BJ (cell line): ENCODE data around the gene NTSR1. TPM values are rescaled to one million over a fixed set of nuclear protein-coding genes. Genes with fewer than 3 reads are reported as not detected.

ENCODE experiments used
- CTCF ChIA-PET: fragments of 350-600 bp; formaldehyde crosslinking; extraction: SDS; loops from one replicate; lab custom pipeline; 2021; ENCODE audit warnings: antibody characterized with exemption, inconsistent platforms; lab: Yijun Ruan, JAX
- POLR2A ChIA-PET: fragments of 300-600 bp; sonication (Branson Sonifier 250); formaldehyde crosslinking; extraction: SDS; loops from one replicate; lab custom pipeline; 2021; ENCODE audit warnings: antibody characterized with exemption; lab: Charles Lee
- DNase-seq: peaks from one replicate; pipeline ENCODE4 v3.0.0-alpha.2; 2011; ENCODE audit warnings: low read depth
- H3K27me3 ChIP-seq: 2 replicates; pipeline ENCODE4 v1.6.0; 2011; ENCODE audit warnings: low read length; ENCODE audit not compliant: control insufficient read depth, insufficient read depth
- H3K36me3 ChIP-seq: 2 replicates; pipeline ENCODE4 v1.5.1; 2011; ENCODE audit warnings: low read length; ENCODE audit not compliant: control insufficient read depth, insufficient read depth
- H3K4me3 ChIP-seq: 2 replicates; pipeline ENCODE4 v1.5.1; 2011; ENCODE audit warnings: low read depth, mild to moderate bottlenecking, control low read depth, low read length
- polyA plus RNA-seq: library from polyadenylated mRNA; depleted of rRNA; stranded (reverse); fragments of >200 nt; gene quantifications from 2 replicates; pipeline ENCODE4 v1.2.3, GENCODE V29; 2011
- TF ChIP-seq, protein P1 (sequence below): IDR thresholded peaks from 2 replicates; pipeline ENCODE4 v1.5.1; 2011; ENCODE audit warnings: low read depth, mild to moderate bottlenecking, control low read depth, inconsistent platforms, low read length, moderate library complexity; ENCODE audit not compliant: insufficient read depth

The NTSR1 gene
- polyA plus RNA-seq, 1 experiment = 0.05 TPM

DNA sequence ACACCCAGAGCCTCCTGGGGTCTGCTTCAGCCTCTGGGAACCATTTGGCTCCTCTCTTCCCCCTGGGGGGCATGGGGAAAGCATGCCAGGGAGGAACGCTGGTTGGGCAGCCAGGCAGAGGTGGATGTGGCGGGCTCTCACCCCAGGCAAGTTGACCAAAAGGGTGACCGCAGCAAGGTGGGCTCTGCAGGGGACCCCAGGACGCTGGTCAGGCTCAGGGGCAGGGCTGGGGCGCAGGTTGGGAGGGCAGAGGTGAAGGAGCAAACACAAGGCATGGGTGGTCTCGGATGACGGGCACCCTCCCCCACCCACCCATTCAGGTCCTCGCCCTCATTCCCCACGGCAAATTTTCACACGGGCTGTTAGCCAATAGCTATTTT lies 57.4 kb downstream of the NTSR1 start:
- Histone ChIP-seq H3K36me3 (no peaks in the 10 kb centered on the region), H3K4me3 (no peak overlapping the region), H3K27me3 (peaks cover 5% of the 10 kb centered on the region; the same call in 1 of the 2 replicates)
- CTCF ChIA-PET = no interaction called here
- TF ChIP-seq, protein P1, sequence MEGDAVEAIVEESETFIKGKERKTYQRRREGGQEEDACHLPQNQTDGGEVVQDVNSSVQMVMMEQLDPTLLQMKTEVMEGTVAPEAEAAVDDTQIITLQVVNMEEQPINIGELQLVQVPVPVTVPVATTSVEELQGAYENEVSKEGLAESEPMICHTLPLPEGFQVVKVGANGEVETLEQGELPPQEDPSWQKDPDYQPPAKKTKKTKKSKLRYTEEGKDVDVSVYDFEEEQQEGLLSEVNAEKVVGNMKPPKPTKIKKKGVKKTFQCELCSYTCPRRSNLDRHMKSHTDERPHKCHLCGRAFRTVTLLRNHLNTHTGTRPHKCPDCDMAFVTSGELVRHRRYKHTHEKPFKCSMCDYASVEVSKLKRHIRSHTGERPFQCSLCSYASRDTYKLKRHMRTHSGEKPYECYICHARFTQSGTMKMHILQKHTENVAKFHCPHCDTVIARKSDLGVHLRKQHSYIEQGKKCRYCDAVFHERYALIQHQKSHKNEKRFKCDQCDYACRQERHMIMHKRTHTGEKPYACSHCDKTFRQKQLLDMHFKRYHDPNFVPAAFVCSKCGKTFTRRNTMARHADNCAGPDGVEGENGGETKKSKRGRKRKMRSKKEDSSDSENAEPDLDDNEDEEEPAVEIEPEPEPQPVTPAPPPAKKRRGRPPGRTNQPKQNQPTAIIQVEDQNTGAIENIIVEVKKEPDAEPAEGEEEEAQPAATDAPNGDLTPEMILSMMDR = no peak
- POLR2A ChIA-PET = no interaction called here
- no peak for DNase-seq

- Histone ChIP-seq H3K36me3 (no peaks in the 10 kb centered on the region), H3K4me3 (no peak overlapping the region), H3K27me3 (peaks cover 5% of the 10 kb centered on the region; the same call in 1 of the 2 replicates)
- no peak for DNase-seq
- CTCF ChIA-PET = no interaction called here
- TF ChIP-seq, protein P1 = no peak
- POLR2A ChIA-PET = no interaction called here
Observed at GRCh38 chr20:62766716-62767115, 58.1 kb downstream of the NTSR1 start.

DNA sequence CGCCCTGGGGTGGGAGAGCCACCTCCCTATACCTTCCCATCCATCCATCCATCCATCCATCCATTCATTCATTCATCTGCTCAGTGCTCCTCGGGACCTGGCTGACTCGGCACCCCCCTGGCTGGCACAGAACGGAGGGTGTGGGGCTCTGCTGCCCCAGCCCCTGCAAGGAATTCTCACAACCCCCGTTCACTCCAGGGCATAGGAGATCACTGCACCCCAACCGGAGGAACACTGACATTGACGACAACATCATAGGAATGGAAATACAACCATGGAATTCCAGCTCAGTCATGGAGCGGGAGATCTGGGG lies 59.6 kb downstream of the NTSR1 start:
- CTCF ChIA-PET = interaction anchor here (1.0 kb wide), 1 partner anchor 23 kb away, joined by 6 read pairs; no protein-coding TSS in a partner anchor
- TF ChIP-seq, protein P1 = no peak
- POLR2A ChIA-PET = no interaction called here
- no peak overlapping the region for H3K4me3 ChIP-seq
- H3K36me3 ChIP-seq = no peaks in the 10 kb centered on the region
- DNase-seq = no peak
- peaks cover 5% of the 10 kb centered on the region; the same call in 1 of the 2 replicates for H3K27me3 ChIP-seq

- Histone ChIP-seq H3K4me3 (no peak overlapping the region), H3K36me3 (no peaks in the 10 kb centered on the region), H3K27me3 (peaks cover 6% of the 10 kb centered on the region)
- TF ChIP-seq, protein P1 = no peak
- CTCF ChIA-PET = interaction anchor here (1.0 kb wide), 1 partner anchor 23 kb away, joined by 6 read pairs; no protein-coding TSS in a partner anchor
- POLR2A ChIA-PET = no interaction called here
- peak; percentile 11 for DNase-seq
Observed at GRCh38 chr20:62768551-62769287, 60.1 kb downstream of the NTSR1 start.

- Histone ChIP-seq H3K4me3 (no peak overlapping the region), H3K36me3 (no peaks in the 10 kb centered on the region), H3K27me3 (peaks cover 8% of the 10 kb centered on the region)
- ChIA-PET CTCF (no interaction called here), POLR2A (no interaction called here)
- TF ChIP-seq, protein P1 = no peak
- DNase-seq = no peak
Observed at GRCh38 chr20:62769346-62770071, 60.9 kb downstream of the NTSR1 start.
